ENCODE results near the gene CABLES2.

The CABLES2 gene

DNA sequence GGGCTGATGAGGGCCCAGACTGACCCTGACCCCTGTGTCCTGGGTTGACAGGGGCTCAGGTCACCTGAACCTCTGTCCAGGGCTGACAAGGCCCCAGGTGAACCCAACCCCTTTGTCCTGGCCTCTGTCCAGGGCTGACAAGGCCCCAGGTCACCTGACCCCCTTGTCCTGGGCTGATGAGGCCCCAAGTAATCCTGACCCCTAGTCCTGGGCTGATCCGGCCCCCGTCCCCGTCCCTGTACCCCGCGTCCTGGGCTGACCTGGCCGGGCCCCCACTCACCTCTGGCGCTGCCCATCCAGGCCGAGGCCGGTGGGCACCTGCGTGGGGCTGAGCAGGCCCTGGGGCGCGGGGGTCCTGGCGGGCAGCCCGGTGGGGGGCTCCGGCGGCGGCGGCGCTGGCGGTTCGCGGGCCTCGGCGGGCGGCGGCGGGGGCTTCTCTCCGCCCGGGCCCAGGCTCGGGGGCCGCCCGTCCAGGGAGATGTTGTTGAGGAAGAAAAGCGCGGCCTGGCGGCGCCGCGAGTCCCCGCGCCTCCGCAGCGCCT, 379 bp downstream of the CABLES2 start:
- DNase-seq (ENCODE audit: low read depth), result no peak
- TF ChIP-seq, protein P1, sequence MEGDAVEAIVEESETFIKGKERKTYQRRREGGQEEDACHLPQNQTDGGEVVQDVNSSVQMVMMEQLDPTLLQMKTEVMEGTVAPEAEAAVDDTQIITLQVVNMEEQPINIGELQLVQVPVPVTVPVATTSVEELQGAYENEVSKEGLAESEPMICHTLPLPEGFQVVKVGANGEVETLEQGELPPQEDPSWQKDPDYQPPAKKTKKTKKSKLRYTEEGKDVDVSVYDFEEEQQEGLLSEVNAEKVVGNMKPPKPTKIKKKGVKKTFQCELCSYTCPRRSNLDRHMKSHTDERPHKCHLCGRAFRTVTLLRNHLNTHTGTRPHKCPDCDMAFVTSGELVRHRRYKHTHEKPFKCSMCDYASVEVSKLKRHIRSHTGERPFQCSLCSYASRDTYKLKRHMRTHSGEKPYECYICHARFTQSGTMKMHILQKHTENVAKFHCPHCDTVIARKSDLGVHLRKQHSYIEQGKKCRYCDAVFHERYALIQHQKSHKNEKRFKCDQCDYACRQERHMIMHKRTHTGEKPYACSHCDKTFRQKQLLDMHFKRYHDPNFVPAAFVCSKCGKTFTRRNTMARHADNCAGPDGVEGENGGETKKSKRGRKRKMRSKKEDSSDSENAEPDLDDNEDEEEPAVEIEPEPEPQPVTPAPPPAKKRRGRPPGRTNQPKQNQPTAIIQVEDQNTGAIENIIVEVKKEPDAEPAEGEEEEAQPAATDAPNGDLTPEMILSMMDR (IDR thresholded peaks at IDR 0.05; ENCODE audit: insufficient read depth, low read depth, low read length, missing control alignments), result no peak
- H3K4me3 ChIP-seq (ENCODE audit: low read length), result peak overlapping the region; percentile 53

DNA sequence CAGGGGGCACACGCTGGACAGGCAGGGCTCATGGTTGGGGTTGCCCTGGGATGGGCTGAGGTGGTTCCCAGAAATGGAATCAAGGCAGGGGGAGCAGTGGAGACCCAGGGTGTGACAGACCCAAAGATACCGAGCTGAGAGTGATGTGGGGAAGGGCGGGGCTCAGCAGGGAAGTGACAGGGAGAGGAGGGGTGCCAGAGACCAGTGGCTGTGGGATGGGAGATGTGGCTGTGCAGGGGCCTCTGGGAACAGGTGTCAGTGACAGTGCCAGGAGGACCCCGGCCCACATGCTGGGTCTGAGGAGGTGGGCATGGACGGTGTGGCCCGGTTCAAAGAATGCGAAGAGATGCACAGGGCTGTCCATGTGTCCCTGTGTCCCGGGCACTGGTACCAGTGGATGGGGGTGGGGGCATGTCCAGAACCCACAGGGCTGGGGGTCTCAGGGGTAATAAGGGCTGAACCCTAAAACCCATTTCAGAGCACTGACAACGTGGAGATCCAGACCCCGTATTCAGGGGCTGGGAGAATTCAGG, 1.0 kb downstream of the CABLES2 start:
- DNase-seq (ENCODE audit: low read depth), result no peak
- TF ChIP-seq, protein P1 (IDR thresholded peaks at IDR 0.05; ENCODE audit: insufficient read depth, low read depth, low read length, missing control alignments), result no peak
- H3K4me3 ChIP-seq (ENCODE audit: low read length), result peak overlapping the region; percentile 53

DNA sequence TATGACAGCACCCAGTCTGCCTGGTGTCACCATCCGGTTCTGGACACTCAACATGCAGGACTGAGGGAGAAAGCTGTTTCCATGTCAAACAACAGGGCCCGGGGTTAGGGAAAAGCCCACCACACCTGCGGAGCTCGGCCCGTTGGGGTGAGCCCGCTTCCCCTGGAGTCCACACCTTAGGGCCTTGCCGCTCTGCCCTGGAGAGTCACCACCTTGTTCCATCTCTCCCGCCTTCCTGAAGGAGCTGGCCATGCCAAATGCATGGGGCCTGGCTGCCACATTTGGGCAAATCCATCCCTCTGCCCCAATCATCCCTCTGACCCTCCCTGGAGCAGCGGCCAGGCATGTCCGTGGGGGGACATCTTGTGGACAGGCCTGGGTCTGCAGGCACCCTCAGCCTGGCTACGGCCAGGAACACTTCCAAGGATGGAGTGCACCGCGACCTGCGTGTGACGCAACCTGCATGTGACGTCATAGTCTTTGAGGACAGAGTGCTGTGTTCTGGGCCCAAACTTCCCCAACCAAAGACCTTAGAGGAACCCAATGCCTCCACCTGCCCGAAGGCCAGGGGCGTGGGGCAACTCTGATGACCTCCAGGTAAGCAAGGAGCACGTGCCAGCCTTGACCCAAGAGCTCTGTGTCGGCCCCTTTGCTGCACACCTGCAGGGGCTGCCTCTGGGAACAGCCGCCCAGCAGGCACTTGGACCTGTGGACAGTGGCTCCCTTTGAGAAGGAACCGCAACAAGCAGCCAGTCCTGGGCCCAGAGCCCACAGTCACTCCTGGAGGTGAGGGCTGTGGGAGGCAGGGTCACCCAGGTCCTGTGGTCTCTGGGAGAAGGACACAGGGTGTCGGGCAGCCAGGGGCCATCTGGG, 1.7 kb downstream of the CABLES2 start:
- TF ChIP-seq, protein P1 (IDR thresholded peaks at IDR 0.05; ENCODE audit: insufficient read depth, low read depth, low read length, missing control alignments), result peak; percentile 40
- H3K4me3 ChIP-seq (ENCODE audit: low read length), result no peak overlapping the region
- peak; percentile 44 for DNase-seq (ENCODE audit: low read depth)

DNA sequence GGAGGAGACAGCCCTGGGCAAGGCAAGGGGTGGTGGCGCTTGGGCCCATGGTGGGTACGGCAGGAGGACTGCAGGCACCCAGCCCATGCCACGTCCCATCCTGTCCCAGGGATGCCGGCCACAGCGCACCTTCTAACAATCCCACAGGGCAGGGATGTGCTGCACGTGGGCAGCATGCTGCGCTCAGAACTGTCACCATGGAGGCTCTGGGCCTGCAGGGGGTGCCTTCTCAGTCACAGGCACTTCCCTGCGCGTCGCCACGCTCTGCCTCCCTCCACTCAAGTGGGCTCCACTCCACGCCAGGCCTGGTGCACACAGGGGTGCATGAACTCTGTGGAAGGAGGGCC, 2.4 kb downstream of the CABLES2 start:
- H3K4me3 ChIP-seq (ENCODE audit: low read length), result no peak overlapping the region
- TF ChIP-seq, protein P1 (IDR thresholded peaks at IDR 0.05; ENCODE audit: insufficient read depth, low read depth, low read length, missing control alignments), result no peak
- no peak for DNase-seq (ENCODE audit: low read depth)

DNA sequence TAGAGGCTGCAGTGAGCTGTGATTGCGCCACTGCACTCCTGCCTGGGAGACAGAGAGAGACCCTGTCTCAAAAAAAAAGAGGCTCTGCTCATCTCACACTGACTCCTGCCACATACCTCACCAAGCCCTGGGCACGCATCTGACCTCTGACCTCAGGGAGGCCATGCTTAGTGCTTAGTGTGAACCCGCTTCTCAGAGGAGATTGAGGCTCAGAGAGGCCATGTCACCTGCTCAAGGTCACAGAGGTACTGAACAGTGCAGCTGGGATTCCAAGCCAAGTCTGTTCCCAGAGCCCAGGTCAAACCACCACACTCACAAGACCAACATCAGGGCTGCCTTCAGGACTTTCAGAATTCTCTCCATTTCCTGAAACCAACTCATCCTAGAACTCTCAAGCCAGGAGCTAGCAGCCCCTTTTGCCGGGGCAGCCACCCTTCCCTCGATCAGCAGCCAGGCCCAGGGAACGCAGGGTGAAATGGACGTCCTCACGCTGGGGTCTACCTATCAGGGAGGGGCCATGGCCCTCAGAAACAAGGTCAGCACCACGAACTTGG, 2.9 kb downstream of the CABLES2 start:
- H3K4me3 ChIP-seq (ENCODE audit: low read length), result no peak overlapping the region
- TF ChIP-seq, protein P1 (IDR thresholded peaks at IDR 0.05; ENCODE audit: insufficient read depth, low read depth, low read length, missing control alignments), result no peak
- DNase-seq (ENCODE audit: low read depth), result no peak

DNA sequence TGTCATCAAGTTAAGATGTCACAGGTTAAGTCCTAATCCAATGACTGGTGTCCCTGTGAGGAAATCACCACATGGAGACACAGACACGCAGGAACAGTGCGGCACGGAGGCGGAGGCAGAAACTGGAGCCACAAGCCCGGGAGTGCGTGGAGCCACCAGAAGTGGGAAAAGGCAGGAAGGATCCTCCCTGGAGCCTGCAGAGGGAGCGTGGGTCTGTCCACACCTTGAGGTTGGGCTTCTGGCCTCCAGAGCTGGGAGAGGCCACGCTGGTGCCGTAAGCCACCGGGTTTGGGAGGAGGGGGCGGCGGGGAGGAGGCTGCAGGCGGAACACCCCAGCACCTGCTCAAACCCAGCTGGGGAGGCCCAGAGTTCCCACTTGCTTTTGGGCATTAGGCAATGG, 3.8 kb downstream of the CABLES2 start:
- TF ChIP-seq, protein P1 (IDR thresholded peaks at IDR 0.05; ENCODE audit: insufficient read depth, low read depth, low read length, missing control alignments), result no peak
- no peak for DNase-seq (ENCODE audit: low read depth)
- no peak overlapping the region for H3K4me3 ChIP-seq (ENCODE audit: low read length)

All from epithelial cell of esophagus (primary cell).